Peyer's patch (tissue), 4 donors: ENCODE measurements around the gene ANKMY2.

ENCODE experiments used
- POLR2A ChIP-seq, 2 donors: fragments of 450-650 bp; IDR thresholded peaks; one replicate each; pipeline ENCODE4 v1.5.1; 2017; ENCODE audit warnings: antibody characterized with exemption in 2 of 2, mild to moderate bottlenecking in 2 of 2, moderate library complexity in 2 of 2
- TF ChIP-seq, protein P1 (sequence below), 6 experiments: fragments of 450-650 bp in 4 of 6; fragments of 200-600 bp in 2 of 6; sonication (generic) in 1 of 6; IDR thresholded peaks; one replicate each; pipeline ENCODE4 v1.5.1; 2017 to 2019; ENCODE audit warnings: antibody characterized with exemption in 6 of 6, mild to moderate bottlenecking in 3 of 6, moderate library complexity in 1 of 6

- TF ChIP-seq, protein P1, sequence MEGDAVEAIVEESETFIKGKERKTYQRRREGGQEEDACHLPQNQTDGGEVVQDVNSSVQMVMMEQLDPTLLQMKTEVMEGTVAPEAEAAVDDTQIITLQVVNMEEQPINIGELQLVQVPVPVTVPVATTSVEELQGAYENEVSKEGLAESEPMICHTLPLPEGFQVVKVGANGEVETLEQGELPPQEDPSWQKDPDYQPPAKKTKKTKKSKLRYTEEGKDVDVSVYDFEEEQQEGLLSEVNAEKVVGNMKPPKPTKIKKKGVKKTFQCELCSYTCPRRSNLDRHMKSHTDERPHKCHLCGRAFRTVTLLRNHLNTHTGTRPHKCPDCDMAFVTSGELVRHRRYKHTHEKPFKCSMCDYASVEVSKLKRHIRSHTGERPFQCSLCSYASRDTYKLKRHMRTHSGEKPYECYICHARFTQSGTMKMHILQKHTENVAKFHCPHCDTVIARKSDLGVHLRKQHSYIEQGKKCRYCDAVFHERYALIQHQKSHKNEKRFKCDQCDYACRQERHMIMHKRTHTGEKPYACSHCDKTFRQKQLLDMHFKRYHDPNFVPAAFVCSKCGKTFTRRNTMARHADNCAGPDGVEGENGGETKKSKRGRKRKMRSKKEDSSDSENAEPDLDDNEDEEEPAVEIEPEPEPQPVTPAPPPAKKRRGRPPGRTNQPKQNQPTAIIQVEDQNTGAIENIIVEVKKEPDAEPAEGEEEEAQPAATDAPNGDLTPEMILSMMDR (IDR thresholded peaks at IDR 0.05): no peak
- TF ChIP-seq POLR2A (IDR thresholded peaks at IDR 0.05): no peak
Observed at GRCh38 chr7:16636555-16637101, 8.9 kb downstream of the ANKMY2 start.
